Activated naive CD8-positive, alpha-beta T cell treated with anti-CD3 and anti-CD28 coated beads, Interleukin-2, amount 50 U/mL, for 16 hours (primary cell): Measurements from ENCODE around the gene OTUB1.
A peak's percentile ranks its signal among the peaks of the same experiment; 100 is the strongest.
"Not testable (repeated sequence)": the region's sequence is repeated elsewhere in the genome, so short reads cannot be mapped to it uniquely, and the experiment has no call there.

ENCODE experiments used
- DNase-seq: peaks from one replicate; pipeline ENCODE4 v3.0.0-alpha.2; 2020; ENCODE audit warnings: low read depth, low spot score

The OTUB1 gene, protein sequence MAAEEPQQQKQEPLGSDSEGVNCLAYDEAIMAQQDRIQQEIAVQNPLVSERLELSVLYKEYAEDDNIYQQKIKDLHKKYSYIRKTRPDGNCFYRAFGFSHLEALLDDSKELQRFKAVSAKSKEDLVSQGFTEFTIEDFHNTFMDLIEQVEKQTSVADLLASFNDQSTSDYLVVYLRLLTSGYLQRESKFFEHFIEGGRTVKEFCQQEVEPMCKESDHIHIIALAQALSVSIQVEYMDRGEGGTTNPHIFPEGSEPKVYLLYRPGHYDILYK

DNA sequence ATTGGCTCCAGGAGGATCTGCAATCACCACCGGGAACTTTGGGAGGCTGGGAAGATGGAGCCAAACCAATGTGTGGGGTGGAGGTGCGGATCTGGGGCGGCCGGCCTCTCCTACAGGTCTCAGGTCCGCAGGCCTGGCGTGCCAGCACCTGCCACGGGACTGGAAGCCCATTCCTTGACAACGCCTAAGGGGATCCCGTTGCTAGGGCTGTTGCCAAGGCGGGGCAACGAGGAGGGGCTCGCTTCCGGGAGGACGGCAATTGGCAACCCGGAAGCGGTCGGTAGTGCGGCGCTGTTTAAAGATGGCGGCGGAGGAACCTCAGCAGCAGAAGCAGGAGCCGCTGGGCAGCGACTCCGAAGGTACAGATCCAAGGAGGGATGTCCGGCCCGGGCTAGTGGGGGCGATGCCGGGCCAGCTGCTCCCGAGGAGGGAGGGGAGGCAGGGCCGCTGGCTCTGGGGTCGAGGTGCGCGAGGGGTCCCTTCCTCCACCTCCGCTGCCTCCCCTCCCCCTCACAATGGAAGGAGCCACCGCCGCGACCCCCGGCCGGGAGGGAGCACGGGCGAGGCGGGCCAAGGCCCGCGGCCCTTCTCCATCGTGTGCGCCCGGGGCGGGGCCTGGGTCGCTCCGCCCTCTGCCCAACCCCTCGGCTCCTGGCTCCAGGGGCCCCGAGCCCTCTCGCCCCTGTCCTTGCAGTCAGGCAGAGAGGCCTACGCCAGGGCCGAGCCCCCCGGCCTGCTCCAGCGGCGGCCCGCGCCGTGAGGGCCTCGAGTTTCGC lies at the start of gene OTUB1:
OTUB1 (plus strand) TSS at position 283 of the 776 bp plus-strand sequence; CDS start at position 302, 19 bp downstream.
- peak; percentile 70 for DNase-seq

DNA sequence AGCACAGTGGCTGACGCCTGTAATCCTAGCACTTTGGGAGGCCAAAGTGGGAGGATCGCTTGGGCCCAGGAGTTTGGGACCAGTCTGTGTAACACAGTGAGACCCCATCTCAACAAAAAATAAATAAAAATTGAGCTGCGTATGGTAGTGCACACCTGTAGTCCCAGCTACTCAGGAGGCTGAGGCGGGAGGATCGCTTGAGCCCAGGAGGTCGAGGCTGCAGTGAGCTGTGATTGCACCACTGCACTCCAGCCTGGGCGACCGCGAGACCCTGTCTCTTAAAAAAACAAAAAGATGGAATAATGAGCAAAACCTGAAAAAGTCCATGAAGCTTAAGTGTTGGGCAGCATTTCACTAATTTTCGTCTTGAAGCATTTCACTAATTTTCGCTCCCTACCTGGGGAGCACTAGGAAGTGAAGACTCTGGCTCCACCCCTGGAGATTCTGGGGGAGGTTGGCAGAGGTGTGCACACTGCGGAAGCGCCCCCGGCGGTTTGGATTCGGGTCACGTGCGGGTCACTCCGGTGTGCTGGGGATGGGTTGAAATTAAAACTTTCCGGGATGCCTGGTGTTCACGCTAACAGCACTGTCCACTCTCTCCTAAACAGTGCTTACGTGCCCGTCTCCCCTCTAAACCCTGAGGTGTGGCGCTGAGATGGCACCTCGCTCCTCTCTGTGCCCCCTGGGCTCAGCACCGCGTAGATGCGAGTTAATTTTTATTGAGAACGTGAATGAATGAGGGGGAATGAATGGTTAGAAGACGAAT lies 48.3 kb upstream of the OTUB1 start:
- DNase-seq: no peak

DNA sequence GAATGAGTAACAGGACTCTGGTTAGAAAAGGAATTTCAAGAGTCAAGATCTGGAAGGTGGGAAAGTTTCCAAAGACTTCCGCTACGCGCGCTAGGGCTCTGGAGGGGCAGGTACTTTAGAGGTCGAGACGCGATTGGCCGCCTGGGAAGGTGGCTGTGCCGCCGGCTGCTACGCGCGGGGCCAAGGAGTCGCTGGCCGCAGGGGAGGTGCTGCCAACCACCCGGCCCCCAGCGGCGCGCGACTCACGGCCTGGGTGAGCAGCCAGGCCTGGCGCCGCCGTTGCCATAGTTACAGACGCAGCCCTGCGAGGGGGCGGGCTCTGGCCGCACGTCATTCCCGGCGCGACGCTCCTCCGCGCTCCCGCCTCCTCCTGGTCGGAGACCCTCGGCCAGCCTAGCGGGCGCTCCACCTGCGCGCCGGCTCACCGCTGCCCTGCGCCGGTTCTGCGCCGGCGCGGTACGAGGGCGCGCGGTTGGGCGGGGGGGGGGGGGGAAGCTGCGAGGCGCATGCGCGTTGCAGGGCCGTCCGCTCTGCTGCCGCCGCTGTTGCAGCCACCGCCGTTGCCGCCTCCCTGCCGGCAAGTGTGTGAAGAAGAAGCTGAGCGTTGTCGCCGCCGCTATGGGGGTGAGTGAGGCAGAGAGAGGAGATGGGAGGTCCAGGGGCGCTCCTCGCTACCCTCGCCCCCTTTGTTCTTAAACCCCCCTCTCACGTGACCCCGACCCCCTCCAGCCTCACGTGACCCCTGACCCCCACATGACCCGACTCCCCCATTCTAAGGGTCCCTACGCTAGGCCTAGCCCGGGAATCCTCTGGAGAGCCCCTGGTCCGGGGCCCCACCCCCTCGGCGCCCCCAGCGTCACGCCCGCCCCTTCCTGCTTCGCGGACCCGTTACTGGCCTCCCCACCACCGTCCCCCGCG lies 47.5 kb upstream of the OTUB1 start, which contains the start of gene NAA40:
NAA40 (plus strand) TSS at position 524 of the 918 bp plus-strand sequence; CDS start at position 619, 95 bp downstream.
- DNase-seq: peak; percentile 81

DNA sequence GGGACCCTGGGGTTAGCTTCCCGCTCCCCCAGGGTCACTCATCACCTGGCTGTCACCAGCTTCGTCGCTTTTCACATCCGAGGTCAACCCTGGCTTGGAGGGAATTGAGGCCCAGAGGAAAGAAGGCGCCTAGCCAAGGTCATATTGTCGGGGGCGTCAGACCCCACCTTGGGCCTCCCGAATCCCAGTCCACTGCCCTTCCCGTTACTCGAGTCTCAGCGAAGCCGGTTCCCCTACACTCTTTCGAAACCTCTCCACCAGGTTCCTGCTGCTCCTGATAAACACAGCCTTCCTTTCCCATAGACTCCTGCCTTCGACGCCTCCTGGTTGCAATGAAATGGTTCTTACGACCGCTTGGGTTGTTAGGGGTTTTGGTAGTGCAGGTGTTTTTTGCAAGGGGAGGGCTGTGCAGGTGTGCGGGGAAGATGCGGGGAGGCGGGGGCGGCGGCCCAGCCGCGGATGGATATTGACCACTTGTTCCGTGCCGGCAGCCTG lies 46.8 kb upstream of the OTUB1 start:
- DNase-seq: no peak

DNA sequence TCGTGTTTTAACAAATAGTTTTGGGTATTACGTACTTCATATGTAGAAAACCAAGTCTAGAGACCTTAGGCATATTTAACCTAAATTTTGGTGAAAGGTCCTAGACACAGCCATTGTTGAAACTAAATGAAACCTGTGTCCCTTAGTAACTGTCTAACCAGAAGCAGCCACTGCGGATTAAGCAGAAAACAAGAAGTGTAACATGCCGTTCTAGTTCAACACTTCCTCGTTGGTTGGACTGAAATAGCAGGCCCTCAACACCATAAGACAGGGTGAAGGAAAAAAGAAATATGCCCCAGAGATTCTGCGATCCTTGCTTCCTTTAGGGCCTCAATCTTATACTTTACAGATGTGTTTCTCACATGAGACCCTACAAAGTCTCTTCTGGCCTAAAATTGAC lies 45.5 kb upstream of the OTUB1 start:
- no peak for DNase-seq

DNA sequence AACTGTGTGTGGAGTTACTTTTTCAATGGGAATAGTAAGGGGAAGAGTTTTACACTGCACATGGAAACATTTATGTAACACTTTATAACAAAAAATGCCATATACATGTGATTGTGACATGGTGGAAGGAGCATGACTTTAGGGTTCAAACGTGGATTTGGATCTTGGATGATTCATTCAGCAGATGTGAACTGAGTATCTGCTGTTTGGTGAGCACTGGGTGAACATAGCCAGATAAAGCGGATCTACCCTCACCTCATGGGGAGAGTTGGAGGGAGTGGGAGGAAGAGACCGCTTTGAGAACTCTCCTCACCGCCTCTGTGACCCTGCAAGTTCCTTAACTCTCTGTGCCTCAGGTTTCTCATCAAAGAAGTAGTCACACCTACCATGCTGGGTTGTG lies 44.3 kb upstream of the OTUB1 start:
- no peak for DNase-seq

DNA sequence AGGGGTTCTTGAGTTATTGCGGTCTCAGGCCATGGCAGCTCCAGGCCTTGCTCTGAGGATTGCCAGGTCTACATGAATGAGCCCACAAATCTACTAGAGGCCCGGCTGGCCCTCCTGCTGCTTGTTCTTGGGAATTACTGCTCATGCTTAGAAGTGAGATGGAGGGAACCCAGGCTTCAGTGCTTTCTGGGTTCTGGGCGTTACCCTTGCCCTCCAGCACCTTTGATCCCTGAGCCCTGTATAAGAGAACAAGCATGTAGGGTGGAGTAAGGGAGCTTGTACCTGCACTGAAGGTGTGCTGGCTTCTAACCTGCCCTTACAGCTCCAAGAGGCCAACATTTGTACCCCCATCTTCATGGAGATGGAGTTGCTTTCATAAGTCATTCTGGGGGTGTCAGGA lies 43.4 kb upstream of the OTUB1 start:
- DNase-seq: no peak

DNA sequence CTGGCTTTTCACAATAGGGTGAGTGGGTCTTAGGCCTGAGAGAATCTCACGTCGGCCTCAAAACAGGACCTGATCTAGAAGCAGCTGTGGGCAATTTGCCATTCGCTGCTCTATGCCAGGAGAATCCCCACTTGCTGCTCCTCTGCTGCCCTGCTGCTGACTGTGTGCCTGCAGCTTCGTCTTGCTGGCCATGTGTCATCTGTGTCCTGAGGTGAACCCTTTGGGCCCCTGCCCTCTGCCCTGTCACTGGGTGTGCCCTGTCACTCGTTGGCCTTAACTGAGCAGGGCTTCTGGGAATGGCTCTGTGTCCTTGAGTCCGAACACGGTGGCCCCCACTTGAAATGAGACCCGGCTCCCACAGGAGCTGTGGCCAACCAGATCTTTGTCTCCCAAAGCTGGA lies 41.3 kb upstream of the OTUB1 start:
- DNase-seq: no peak

DNA sequence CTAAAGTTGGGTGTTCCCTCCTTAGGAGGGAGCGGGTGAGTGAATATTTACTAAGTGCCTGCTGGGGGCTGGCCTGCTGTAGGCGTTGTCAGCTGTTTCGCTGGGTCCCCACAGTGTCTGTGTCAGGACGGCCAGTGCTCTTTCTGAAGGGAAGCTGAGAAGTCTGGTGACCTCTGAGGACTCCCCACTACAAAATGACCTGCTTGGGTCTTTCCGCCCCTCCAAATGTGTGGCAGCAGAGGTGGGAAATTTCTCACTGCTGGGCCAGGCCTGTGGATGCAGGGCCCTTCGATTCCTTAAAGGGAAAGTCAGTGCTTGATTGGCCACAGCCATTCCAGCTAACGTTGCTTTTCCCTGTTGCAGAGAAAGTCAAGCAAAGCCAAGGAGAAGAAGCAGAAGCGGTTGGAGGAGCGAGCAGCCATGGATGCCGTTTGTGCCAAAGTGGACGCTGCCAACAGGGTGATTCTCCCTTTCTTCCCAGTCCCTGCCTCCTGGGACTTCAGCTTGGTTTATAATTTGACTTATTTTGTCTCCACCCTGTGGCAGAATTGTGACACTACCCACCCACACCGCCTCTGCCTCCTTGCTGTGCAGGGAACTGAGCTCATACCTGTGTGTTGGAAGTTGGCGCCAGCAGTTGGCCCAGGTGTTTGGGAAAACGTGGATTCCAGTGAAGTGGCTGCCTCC lies 40.6 kb upstream of the OTUB1 start:
- DNase-seq: no peak

DNA sequence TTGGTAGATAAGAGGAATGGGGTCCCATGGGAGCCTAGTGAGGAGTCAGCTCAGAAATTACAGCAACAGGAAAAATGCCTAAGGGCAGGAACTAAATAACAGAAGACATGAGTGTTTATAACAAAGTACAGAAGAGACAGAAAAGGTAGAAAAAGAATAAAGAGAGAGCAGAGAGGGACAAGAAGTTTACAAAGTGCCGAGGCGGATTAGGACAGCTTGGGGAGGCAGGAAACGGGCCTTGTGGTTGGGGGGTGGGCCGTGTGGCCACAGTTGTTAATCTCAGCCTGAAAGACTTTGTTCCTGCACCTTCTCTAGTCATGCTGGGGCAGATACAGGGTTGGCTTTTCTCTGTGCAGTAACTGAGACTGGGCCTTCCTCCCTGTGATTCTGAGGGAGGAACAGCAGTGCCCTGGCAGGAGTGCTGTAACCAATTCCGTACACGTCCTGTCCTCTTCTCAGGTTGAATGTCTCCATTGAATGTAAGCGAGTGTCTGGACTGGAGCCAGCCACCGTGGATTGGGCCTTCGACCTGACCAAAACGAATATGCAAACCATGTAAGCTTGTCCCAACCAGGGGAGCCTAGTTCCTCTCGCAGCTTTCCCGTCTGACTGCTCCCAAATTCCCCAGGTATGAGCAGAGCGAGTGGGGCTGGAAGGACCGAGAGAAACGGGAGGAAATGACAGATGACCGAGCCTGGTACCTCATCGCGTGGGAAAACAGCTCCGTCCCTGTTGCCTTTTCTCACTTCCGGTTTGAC lies 34.3 kb upstream of the OTUB1 start:
- DNase-seq: no peak

DNA sequence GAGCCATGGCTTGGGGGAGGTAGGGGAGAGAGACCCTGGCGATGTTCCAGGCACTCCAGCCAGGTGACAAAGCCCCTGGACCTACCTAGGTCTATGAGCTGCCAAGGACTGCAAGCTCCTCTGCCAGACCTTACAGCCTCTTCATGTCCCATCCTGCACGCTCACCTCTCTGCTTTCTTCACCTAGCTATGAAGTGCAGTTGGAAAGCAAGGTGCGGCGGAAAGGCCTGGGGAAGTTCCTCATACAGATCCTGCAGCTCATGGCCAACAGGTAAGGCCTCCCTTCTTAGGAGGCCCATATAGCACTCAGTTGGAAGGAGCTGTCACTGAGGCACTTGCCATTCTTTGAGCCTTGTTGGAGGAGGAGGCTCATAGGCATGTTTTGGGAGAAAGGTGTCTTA lies 33.7 kb upstream of the OTUB1 start:
- no peak for DNase-seq

DNA sequence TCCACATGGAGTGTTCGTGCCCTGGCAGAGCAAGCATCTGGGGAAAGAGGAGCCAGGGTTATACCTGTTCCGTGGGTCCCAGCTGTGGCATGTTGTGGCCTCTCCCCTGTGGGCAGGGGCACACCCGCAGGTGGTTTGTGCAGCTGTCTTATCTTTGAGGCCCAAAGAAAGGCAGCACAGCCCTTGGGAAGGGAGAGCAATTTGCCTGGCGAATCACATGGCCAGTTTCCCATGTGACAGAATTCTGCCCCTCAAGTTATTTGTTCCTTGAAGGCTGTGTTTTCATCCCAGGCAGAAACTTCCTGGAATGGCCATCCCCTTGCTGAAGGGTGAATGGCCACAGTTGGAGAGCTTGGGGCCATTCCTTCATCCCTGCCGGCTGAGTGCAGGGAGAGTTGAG lies 28.2 kb upstream of the OTUB1 start:
- no peak for DNase-seq

DNA sequence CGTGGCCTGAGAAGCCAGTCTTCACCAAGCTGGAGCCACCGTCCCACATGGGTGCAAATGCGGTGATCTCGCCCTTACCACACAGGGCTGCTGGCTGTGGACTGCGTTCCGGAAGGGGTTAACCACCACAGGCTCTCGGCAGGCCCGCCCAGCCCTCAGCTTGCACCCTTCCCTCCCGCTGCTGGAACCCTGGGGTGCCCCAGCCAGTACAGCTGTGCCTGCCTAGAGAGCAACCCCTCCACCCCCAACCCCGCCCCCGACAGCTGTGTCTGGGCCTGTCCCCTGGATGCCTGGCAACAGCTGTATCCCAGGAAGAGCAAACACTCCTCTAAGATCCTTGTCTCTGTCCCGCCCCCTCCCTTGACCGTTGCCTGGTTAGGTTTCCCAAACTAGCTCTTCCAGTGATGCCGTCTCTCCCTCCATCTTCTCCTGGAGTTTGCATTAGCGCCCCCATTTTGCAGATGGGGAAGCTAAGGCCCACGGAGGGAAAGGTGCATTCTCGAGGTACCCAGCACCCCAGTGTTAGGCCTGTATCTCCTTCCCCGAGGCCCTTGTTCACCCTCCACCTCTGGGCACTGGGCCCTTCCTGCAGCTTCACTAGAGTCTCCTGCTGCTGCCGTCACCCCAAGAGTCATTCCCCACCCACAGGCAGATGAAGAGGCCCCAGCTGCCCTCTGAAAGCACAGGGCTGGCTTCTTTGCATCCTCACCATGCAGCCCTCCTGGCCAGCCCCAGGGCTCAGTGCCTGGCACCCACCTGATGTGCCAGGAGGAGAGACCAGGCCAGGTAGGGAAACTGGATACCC lies 24.4 kb upstream of the OTUB1 start:
- no peak for DNase-seq

DNA sequence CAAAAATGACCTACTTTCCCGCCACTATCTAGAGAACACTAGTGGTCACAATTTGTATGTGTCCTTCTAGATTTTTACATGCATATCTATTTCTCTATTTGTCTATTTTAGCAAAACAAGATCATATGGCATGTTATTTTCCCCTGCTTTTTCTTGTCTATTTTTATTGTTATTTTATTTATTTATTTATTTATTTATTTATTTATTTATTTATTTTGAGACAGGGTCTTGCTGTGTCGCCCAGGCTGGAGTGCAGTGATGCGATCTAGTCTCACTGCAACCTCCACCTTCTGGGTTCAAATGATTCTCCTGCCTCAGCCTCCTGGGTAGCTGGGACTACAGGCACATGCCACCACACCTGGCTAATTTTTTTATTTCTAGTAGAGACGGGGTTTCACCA lies 22.3 kb upstream of the OTUB1 start:
- not testable (repeated sequence) for DNase-seq

DNA sequence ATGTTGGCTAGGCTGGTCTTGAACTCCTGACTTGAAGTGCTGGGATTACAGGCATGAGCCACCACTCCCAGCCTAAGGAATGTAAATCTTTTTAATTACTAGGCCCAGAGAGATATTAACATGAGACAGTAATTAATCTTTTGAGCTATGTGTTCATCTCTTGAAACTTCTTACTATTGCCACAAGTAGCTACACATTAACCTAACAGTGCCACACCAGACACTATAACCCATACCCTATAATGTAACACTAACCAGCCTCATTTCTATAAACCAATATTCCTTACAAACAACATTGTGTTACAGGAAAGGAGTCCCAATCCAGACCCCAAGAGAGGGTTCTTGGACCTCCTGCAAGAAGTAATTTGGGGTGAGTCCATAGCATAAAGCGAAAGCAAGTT lies 19.8 kb upstream of the OTUB1 start:
- no peak for DNase-seq

DNA sequence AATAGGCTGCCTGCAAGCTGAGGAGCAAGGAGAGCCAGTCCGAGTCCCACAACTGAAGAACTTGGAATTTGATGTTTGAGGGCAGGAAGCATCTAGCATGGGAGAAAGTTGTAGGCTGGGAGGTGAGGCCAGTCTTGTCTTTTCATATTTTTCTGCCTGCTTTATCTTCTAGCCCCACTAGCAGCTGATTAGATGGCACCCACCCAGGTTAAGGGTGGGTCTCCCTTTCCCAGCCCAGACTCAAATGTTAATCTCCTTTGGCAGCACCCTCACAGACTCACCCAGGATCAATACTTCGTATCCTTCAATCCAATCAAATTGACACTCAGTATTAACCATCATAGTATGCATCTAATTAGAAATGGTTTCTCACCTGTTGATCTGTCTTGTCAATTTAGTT lies 16.8 kb upstream of the OTUB1 start:
- no peak for DNase-seq

DNA sequence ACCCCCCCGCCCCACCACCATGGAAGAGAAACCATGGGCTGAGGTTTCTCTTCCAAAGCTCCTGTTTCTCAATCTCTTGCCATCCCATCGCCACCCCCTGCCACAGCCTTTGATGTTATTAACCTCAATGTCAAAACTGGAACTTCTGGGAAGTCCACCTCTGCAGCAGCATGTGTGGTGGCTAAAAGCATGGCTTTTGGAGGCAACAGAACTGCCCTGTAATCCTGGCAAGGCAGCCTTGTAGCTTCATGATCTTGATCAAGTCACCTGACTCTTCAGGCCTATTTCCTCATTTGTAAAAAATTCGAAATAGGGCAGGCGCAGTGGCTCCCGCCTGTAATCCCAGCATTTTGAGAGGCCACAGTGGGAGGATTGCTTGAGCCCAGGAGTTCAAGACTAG lies 15.3 kb upstream of the OTUB1 start:
- no peak for DNase-seq

DNA sequence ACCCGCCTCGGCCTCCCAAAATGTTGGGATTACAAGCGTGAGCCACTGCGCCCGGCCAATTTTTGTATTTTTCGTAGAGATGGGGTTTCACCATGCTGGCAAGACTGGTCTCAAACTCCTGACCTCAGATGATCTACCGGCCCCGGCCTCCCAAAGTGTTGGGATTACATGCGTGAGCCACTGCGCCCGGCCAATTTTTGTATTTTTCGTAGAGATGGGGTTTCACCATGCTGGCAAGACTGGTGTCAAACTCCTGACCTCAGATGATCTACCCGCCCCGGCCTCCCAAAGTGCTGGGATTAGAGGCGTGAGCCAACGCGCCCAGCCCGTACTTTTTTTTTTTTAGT lies 12.4 kb upstream of the OTUB1 start:
- DNase-seq: not testable (repeated sequence)
